HepG2 (cell line): Measurements from ENCODE around the gene GPR31.

Experiments
- FOSL1 ChIP-seq: sonication (generic); formaldehyde crosslinking; IDR thresholded peaks from 2 replicates; pipeline ENCODE4 v1.9.0; 2021; ENCODE audit warnings: missing genetic modification reagents, borderline replicate concordance
- FOXA3 ChIP-seq: IDR thresholded peaks from 2 replicates; pipeline ENCODE4 v1.6.1; 2016; ENCODE audit warnings: missing genetic modification reagents, missing compliant biosample characterization
- MXI1 ChIP-seq: IDR thresholded peaks from 3 replicates; pipeline ENCODE4 v1.6.1; 2012; ENCODE audit warnings: low read depth, low read length, inconsistent platforms, borderline replicate concordance
- REPIN1 ChIP-seq: sonication (generic); formaldehyde crosslinking; IDR thresholded peaks from 2 replicates; pipeline ENCODE4 v1.8.0; 2022; ENCODE audit warnings: missing genetic modification reagents, low read depth, mild to moderate bottlenecking, borderline replicate concordance
- RXRB ChIP-seq: IDR thresholded peaks from 2 replicates; pipeline ENCODE4 v1.6.1; 2016; ENCODE audit warnings: borderline replicate concordance, missing genetic modification reagents, missing compliant biosample characterization
- ZNF121 ChIP-seq: sonication (generic); formaldehyde crosslinking; IDR thresholded peaks from 2 replicates; pipeline ENCODE4 v1.5.0; 2020; ENCODE audit warnings: mild to moderate bottlenecking, missing genetic modification reagents
- TF ChIP-seq, protein P1 (sequence below): sonication (generic); formaldehyde crosslinking; IDR thresholded peaks from 2 replicates; pipeline ENCODE4 v1.5.0; 2020; ENCODE audit warnings: mild to moderate bottlenecking, missing genetic modification reagents, moderate library complexity
- TF ChIP-seq, protein P2 (sequence below): sonication (generic); formaldehyde crosslinking; IDR thresholded peaks from 2 replicates; pipeline ENCODE4 v1.5.0; 2020; ENCODE audit warnings: missing genetic modification reagents, mild to moderate bottlenecking, borderline replicate concordance

DNA sequence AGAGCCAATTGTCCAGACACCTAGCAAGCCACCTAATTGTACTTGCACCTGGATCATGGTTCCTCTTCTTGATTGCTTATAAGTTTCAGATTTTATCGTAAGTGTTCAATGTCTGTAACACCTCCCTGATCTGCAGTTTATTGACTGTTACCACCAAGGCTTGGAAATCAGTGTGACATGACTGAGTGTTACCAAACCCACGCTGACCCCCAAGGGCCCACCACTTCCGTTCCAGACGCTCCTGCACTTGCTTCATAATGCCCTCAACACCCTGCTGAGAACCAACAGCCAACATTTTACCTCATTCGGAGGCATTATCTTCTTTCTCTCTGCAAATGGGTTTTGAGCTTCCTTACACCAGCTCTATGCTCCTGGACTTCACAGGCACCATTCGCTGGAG, 28.6 kb downstream of the GPR31 start:
- TF ChIP-seq REPIN1 (CRISPR knock-in tag), result no peak
- TF ChIP-seq FOSL1 (CRISPR knock-in tag), result no peak
- TF ChIP-seq, protein P1, sequence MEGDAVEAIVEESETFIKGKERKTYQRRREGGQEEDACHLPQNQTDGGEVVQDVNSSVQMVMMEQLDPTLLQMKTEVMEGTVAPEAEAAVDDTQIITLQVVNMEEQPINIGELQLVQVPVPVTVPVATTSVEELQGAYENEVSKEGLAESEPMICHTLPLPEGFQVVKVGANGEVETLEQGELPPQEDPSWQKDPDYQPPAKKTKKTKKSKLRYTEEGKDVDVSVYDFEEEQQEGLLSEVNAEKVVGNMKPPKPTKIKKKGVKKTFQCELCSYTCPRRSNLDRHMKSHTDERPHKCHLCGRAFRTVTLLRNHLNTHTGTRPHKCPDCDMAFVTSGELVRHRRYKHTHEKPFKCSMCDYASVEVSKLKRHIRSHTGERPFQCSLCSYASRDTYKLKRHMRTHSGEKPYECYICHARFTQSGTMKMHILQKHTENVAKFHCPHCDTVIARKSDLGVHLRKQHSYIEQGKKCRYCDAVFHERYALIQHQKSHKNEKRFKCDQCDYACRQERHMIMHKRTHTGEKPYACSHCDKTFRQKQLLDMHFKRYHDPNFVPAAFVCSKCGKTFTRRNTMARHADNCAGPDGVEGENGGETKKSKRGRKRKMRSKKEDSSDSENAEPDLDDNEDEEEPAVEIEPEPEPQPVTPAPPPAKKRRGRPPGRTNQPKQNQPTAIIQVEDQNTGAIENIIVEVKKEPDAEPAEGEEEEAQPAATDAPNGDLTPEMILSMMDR (CRISPR knock-in tag), result no peak
- no peak for TF ChIP-seq ZNF121 (CRISPR knock-in tag)
- TF ChIP-seq MXI1, result no peak
- TF ChIP-seq FOXA3 (CRISPR knock-in tag), result no peak
- TF ChIP-seq, protein P2, sequence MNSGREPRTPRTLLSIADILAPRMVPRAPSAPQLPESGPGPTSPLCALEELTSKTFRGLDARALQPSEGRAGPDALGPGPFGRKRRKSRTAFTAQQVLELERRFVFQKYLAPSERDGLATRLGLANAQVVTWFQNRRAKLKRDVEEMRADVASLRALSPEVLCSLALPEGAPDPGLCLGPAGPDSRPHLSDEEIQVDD (CRISPR knock-in tag), result no peak
- no peak for TF ChIP-seq RXRB
